Spleen (tissue), 7 donors: ENCODE measurements around the gene TREH.
"Not testable (repeated sequence)": the region's sequence is repeated elsewhere in the genome, so short reads cannot be mapped to it uniquely, and the experiment has no call there.

Experiments
- CTCF ChIP-seq, 11 experiments: fragments of 200-600 bp in 7 of 11; fragments of 450-650 bp in 4 of 11; sonication (generic) in 4 of 11; IDR thresholded peaks in 8 of 11; conservative IDR thresholded peaks in 3 of 11; 1 replicate in 7 of 11; 2 replicates in 4 of 11; pipeline versions ENCODE4 v1.4.0 to v1.8.0; 2016 to 2021; ENCODE audit warnings: antibody characterized with exemption in 11 of 11, inconsistent platforms in 4 of 11, mild to moderate bottlenecking in 1 of 11
- POLR2A ChIP-seq, 3 donors: fragments of 450-650 bp; IDR thresholded peaks; one replicate each; pipeline ENCODE4 v1.5.1; 2017; ENCODE audit warnings: antibody characterized with exemption in 3 of 3, mild to moderate bottlenecking in 1 of 3
- donor health status: DM: no; HTN: no; CAD: no; lungs with moderate emphysema.
- donor health status: DM: no; HTN: no; CAD: no.
- donor health status: DM: no; HTN: no; CAD: no.

- not testable (repeated sequence) for TF ChIP-seq CTCF (IDR thresholded peaks at IDR 0.05 in 8 of 11, conservative IDR thresholded peaks at IDR 0.05 in 3 of 11); POLR2A (IDR thresholded peaks at IDR 0.05)
Measured at GRCh38 chr11:118678908-118679307, 542 bp downstream of the TREH start.
